Common myeloid progenitor, CD34-positive (primary cell): Measurements from ENCODE around the gene DECR2.
"Not testable (repeated sequence)": the region's sequence is repeated elsewhere in the genome, so short reads cannot be mapped to it uniquely, and the experiment has no call there.

Experiments
- CTCF ChIA-PET: fragments of 350-600 bp; sonication (Branson Sonifier 250); formaldehyde crosslinking; loops from one replicate; lab custom pipeline; 2021; ENCODE audit warnings: antibody characterized with exemption; lab: Charles Lee
- POLR2A ChIA-PET: fragments of 350-600 bp; sonication (Branson Sonifier 250); formaldehyde crosslinking; loops from one replicate; lab custom pipeline; 2021; ENCODE audit warnings: antibody characterized with exemption; lab: Charles Lee
- DNase-seq, 3 donors: peaks; one replicate each; pipeline versions ENCODE4 v3.0.0 to v3.0.0-alpha.2; 2013
- H3K27ac ChIP-seq, 2 experiments: 1 replicate in 1 of 2; 2 replicates in 1 of 2; pipeline ENCODE4 v1.7.0; 2013; ENCODE audit warnings: inconsistent platforms in 2 of 2, low read length in 2 of 2, mild to moderate bottlenecking in 2 of 2, low read depth in 1 of 2, moderate library complexity in 1 of 2; ENCODE audit not compliant: severe bottlenecking in 2 of 2, insufficient read depth in 1 of 2, poor library complexity in 1 of 2
- H3K27me3 ChIP-seq, 5 experiments: replicated peaks in 2 of 5; 1 replicate in 3 of 5; 2 replicates in 2 of 5; pipeline versions ENCODE4 v1.6.1 to v1.7.0; 2013; ENCODE audit warnings: low read length in 4 of 5, mild to moderate bottlenecking in 2 of 5, moderate library complexity in 2 of 5, inconsistent platforms in 1 of 5; ENCODE audit not compliant: insufficient read depth in 5 of 5, control insufficient read depth in 4 of 5
- H3K36me3 ChIP-seq, 4 experiments: 1 replicate in 2 of 4; 2 replicates in 2 of 4; pipeline versions ENCODE4 v1.6.1 to v1.7.0; 2013; ENCODE audit warnings: low read length in 3 of 4, control low read depth in 1 of 4, mild to moderate bottlenecking in 1 of 4; ENCODE audit not compliant: control insufficient read depth in 4 of 4, insufficient read depth in 4 of 4
- H3K4me1 ChIP-seq, 4 experiments: 1 replicate in 3 of 4; 2 replicates in 1 of 4; pipeline versions ENCODE4 v1.6.1 to v1.7.1; 2013; ENCODE audit warnings: low read length in 3 of 4, mild to moderate bottlenecking in 3 of 4, control low read depth in 1 of 4, inconsistent platforms in 1 of 4, moderate library complexity in 1 of 4; ENCODE audit not compliant: control insufficient read depth in 4 of 4, insufficient read depth in 4 of 4; ENCODE audit errors: control extremely low read depth in 1 of 4
- H3K4me3 ChIP-seq, 7 experiments: 1 replicate in 4 of 7; 2 replicates in 3 of 7; pipeline versions ENCODE4 v1.5.1 to v1.7.0; 2013; ENCODE audit warnings: mild to moderate bottlenecking in 7 of 7, low read length in 6 of 7, moderate library complexity in 6 of 7, inconsistent platforms in 2 of 7, low read depth in 2 of 7, control low read depth in 1 of 7; ENCODE audit not compliant: insufficient read depth in 4 of 7, control insufficient read depth in 1 of 7; ENCODE audit errors: extremely low read depth in 1 of 7
- H3K9me3 ChIP-seq, 5 experiments: 1 replicate in 4 of 5; 2 replicates in 1 of 5; pipeline versions ENCODE4 v1.6.1 to v1.7.1; 2013; ENCODE audit warnings: low read length in 4 of 5, mild to moderate bottlenecking in 2 of 5, inconsistent platforms in 1 of 5, low read depth in 1 of 5, moderate library complexity in 1 of 5; ENCODE audit not compliant: control insufficient read depth in 4 of 5, insufficient read depth in 2 of 5; ENCODE audit errors: control extremely low read depth in 1 of 5
- WGBS: methylation state at CpG from one replicate; pipeline ENCODE4 v1.1.5; 2013; ENCODE audit not compliant: insufficient coverage; 5-methylcytosine and 5-hydroxymethylcytosine counted together

DECR2 gene

DNA sequence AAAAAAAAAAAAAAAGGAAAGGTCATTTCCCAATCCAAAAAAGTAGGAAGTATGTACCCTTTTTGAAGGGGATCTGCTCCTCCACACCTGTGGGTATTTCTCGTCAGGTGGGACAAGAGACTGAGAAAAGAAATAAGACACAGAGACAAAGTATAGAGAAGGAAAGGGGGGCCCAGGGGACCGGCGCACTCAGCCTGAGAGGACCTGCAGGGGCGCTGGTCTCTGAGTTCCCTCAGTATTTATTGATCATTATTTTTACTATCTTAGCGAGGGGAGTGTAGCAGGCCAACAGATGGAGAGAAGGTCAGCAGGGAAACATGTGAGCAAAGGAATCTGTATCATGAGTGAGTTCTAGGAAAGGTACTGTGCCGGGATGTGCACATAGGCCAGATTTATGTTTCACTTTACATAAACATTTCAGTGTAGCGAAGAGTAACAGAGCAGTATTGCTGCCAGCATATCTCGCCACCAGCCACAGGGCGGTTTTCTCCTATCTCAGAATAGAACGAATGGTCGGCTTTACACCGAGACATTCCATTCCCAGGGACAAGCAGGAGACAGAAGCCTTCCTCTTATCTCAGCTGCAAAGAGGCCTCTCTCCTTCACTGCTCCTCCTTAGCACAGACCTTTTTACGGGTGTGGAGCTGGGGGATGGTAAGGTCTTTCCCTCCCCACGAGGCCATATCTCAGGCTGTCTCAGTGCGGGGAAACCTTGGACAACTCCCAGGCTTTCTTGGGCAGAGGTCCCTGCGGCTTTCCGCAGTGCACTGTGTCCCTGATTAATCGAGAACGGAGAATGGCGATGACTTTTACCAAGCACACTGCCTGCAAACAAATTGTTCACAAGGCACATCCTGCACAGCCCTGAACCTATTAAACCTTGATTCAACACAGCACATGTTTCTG lies 13.7 kb upstream of the DECR2 start:
- CTCF ChIA-PET, DNase-seq, H3K36me3 ChIP-seq, POLR2A ChIA-PET, H3K27ac ChIP-seq, H3K9me3 ChIP-seq, H3K4me3 ChIP-seq, H3K27me3 ChIP-seq: not testable (repeated sequence)
- 96% methylated on average over 18 of the region's 20 CpGs for WGBS
- H3K4me1 ChIP-seq, result peaks cover 0 to 22% (median 15%) of the 10 kb centered on the region in 4 experiments

DNA sequence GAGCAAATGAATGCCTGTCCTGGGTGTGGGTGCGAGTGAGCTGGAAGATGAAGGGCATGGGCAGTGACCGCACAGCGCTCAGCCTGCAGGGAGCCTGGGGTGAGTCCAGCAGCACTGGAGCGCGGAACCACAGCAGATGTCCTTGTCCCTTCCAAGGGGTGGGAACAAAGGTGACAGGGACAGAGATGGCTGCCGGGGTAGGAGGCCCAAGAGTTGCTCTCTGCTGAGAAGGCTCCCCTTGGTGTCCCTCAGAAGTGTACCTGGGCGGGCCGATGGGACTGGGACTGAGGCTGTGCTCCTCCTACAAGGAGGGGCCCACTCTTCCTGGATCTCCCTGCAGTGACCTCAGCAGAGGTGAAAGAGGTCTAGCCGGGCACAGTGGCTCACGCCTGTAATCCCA lies 12.3 kb upstream of the DECR2 start:
- DNase-seq, result no peak
- POLR2A ChIA-PET, result no interaction called here
- peaks cover 0 to 8% (median 4%) of the 10 kb centered on the region in 4 experiments for H3K4me1 ChIP-seq
- H3K4me3 ChIP-seq, result no peak overlapping the region
- H3K36me3 ChIP-seq, result no peaks in the 10 kb centered on the region
- H3K27me3 ChIP-seq, result no peaks in the 10 kb centered on the region
- CTCF ChIA-PET, result no interaction called here
- WGBS, result 100% methylated on average over 9 of the region's 10 CpGs
- H3K9me3 ChIP-seq, result no peaks in the 10 kb centered on the region
- no peak overlapping the region for H3K27ac ChIP-seq

DNA sequence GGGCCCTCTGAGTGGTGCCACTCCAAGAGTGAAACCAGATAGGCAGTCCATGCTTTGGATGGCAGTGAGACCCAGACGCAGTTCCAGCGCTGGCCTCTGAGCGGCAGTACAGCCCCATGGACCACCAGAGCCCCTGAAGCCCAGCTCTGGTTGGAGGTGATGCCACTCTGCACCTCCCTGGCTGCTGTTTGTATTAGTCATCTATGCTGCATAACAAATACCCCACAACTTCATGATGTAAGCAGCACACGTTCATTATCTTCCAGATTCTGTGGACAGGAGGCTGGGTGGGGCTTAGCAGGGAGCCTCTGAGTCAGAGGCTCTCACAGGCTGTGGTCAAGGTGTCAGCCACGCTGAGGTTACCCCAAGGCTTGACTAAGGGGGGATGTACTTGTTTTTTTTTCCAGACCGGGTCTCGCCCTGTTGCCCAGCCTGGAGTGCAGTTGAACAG lies 9.8 kb upstream of the DECR2 start:
- POLR2A ChIA-PET, result no interaction called here
- no peak overlapping the region for H3K4me3 ChIP-seq
- WGBS, result 78% methylated on average over 6 of the region's 7 CpGs
- H3K27me3 ChIP-seq, result no peaks in the 10 kb centered on the region
- no peaks in the 10 kb centered on the region for H3K36me3 ChIP-seq
- CTCF ChIA-PET, result interaction anchor here (0.5 to 3.5 kb wide), 9 partner anchors 8 to 268 kb away, joined by 3 to 11 read pairs (median 4); no protein-coding TSS in a partner anchor
- no peak overlapping the region for H3K27ac ChIP-seq
- no peaks in the 10 kb centered on the region for H3K9me3 ChIP-seq
- DNase-seq, result peak; percentile 76 to 91 (median 88)
- H3K4me1 ChIP-seq, result peaks cover 5 to 12% (median 12%) of the 10 kb centered on the region in 4 experiments

DNA sequence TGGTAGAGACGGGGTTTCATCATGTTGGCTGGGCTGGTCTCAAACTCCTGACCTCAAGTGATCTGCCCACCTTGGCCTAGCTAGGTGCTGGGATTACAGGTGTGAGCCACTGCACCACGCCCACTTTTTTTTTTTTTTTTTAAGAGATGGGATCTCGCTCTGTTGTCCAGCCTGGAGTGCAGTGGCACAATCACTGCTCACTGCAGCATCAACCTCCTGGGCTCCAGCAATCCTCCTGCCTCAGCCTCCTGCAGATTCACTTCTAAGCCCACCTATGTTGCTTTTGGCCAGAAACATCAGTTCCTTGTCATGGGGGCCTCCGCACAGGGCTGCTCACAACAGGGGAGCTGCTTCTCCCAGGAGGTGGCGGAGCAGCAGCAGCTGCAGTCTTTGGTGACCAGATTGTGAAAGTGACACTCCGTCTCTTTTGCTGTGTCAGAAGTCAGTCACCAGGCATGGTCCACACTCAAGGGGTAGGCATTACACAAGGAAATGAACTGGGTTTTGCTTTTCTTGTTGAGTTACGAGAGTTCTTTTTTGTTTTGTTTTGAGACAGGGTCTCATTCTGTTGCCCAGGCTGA lies 9.1 kb upstream of the DECR2 start:
- ChIA-PET POLR2A (no interaction called here), CTCF (interaction anchor here (0.5 to 3.5 kb wide), 11 partner anchors 9 to 267 kb away, joined by 3 to 11 read pairs (median 4); no protein-coding TSS in a partner anchor)
- Histone ChIP-seq H3K4me3 (no peak overlapping the region), H3K36me3 (no peaks in the 10 kb centered on the region), H3K27ac (no peak overlapping the region), H3K9me3 (no peaks in the 10 kb centered on the region), H3K4me1 (peaks cover 5 to 12% (median 12%) of the 10 kb centered on the region in 4 experiments), H3K27me3 (no peaks in the 10 kb centered on the region)
- WGBS, result 92% methylated on average over 6 of the region's 7 CpGs
- DNase-seq, result peak in 1 of 3 donors; percentile 78

DNA sequence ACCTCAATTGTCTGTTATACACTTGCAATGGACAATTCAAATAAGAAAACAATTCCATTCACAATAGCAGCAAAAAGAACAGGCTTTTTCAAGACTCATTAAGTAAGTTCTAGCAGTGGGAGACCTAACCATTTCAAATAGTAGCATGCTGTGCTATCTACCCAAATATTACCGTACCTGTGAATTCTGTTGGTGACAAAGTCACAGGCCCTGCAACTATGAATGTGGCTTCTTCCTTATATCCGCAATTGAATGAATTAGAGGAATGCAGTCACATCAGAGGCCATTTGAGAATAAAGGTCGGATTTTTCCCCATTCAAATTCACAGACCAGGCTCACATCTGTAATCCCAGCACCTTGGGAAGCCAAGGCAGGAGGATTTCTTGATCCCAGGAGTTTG lies 5.5 kb upstream of the DECR2 start:
- WGBS, result 10% methylated on average over 2 of the region's 3 CpGs
- ChIA-PET POLR2A (no interaction called here), CTCF (interaction anchor here (0.7 to 1.4 kb wide), 2 partner anchors 9 to 99 kb away, joined by 3 to 4 read pairs; no protein-coding TSS in a partner anchor)
- Histone ChIP-seq H3K4me3 (peak overlapping the region in 6 of 7 experiments; percentile 40 to 91 (median 77)), H3K27ac (peak overlapping the region; percentile 25 to 74), H3K36me3 (peaks cover 0 to 29% (median 6%) of the 10 kb centered on the region in 4 experiments), H3K4me1 (peaks cover 5 to 46% (median 41%) of the 10 kb centered on the region in 4 experiments), H3K9me3 (no peaks in the 10 kb centered on the region), H3K27me3 (no peaks in the 10 kb centered on the region)
- no peak for DNase-seq

DNA sequence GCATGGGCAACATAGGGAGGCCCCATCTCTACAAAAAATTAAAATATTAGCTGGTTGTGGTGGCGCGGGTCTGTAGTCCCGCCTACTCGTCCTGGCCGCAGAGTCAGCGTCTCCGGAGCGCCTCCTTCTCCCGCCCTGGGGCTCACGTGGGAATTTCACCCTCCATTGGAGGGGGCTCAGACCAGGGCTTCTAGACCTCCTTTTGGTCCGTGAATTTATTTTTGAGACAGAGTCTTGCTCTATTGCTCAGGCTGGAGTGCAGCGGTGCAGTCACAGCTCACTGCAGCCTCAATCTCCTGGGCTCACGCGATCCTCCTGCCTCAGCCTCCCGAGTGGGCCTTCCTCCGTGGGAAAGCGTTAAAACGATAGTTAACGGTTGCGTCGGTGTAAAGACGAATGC lies 5.1 kb upstream of the DECR2 start:
- no peaks in the 10 kb centered on the region for H3K27me3 ChIP-seq
- H3K4me3 ChIP-seq, result peak overlapping the region; percentile 72 to 91 (median 76)
- POLR2A ChIA-PET, result no interaction called here
- peak; percentile 63 to 83 (median 82) for DNase-seq
- H3K27ac ChIP-seq, result peak overlapping the region; percentile 25 to 74
- CTCF ChIA-PET, result interaction anchor here (0.7 to 1.4 kb wide), 2 partner anchors 10 to 98 kb away, joined by 3 to 4 read pairs; no protein-coding TSS in a partner anchor
- H3K36me3 ChIP-seq, result peaks cover 0 to 29% (median 6%) of the 10 kb centered on the region in 4 experiments
- H3K4me1 ChIP-seq, result peaks cover 5 to 46% (median 41%) of the 10 kb centered on the region in 4 experiments
- under 1% methylated on average over 16 of the region's 22 CpGs for WGBS
- no peaks in the 10 kb centered on the region for H3K9me3 ChIP-seq
